Vagina (tissue), 2 donors: ENCODE data around the gene PRR13.

Source experiments
- CTCF ChIP-seq, 3 experiments: fragments of 450-650 bp in 2 of 3; fragments of 200-600 bp in 1 of 3; sonication (generic) in 1 of 3; IDR thresholded peaks; one replicate each; pipeline ENCODE4 v1.5.1; 2017 to 2019; ENCODE audit warnings: antibody characterized with exemption in 3 of 3, mild to moderate bottlenecking in 2 of 3, moderate library complexity in 2 of 3
- POLR2A ChIP-seq, 2 donors: fragments of 450-650 bp; IDR thresholded peaks; one replicate each; pipeline ENCODE4 v1.6.1; 2017; ENCODE audit warnings: antibody characterized with exemption in 2 of 2, mild to moderate bottlenecking in 2 of 2, moderate library complexity in 2 of 2
- POLR2AphosphoS5 ChIP-seq, 2 donors: sonication (generic); formaldehyde crosslinking; IDR thresholded peaks; one replicate each; pipeline ENCODE4 v1.9.0; 2017; ENCODE audit warnings: antibody characterized with exemption in 2 of 2, mild to moderate bottlenecking in 2 of 2, low read depth in 1 of 2; ENCODE audit not compliant: insufficient read depth in 1 of 2

- TF ChIP-seq POLR2A (IDR thresholded peaks at IDR 0.05): no peak
- TF ChIP-seq CTCF (IDR thresholded peaks at IDR 0.05): no peak
- peak in 1 of 2 donors; percentile 46 for TF ChIP-seq POLR2AphosphoS5 (IDR thresholded peaks at IDR 0.05; ENCODE audit: insufficient read depth in 1 of 2, low read depth in 1 of 2)
These were observed 13.5 kb upstream of the PRR13 start for GRCh38 chr12:53427905-53428594.
